ENCODE measurements around the gene UBE2I. TPM values are rescaled to one million over a fixed set of nuclear protein-coding genes. Genes with fewer than 3 reads are reported as not detected.
"Not testable (repeated sequence)": the region's sequence is repeated elsewhere in the genome, so short reads cannot be mapped to it uniquely, and the experiment has no call there.

Gene UBE2I
- total RNA-seq, 1 experiment from 2014 or later = 212 TPM

DNA sequence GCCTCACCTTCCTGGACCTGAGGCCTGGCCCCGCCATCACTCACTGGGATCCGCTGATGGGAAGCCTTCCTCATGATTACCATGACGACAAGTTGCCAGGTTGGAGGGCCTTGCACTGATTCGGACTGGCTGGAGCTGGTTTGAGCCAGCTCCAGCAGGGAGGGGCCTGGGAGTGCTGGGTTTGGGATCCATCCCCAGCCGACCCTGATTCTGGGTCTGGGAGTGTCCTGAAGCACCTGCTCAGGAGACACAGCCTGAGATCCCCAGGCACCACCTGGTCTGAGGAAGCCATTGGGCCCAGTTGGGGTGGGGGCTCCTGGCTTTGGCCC is 18.1 kb downstream of the UBE2I start:
- H3K4me1 ChIP-seq (ENCODE audit: control insufficient read depth in 1 of 2, insufficient read depth in 2 of 2, low read length in 2 of 2) = peaks cover 12 to 14% of the 10 kb centered on the region in 2 experiments; a peak in 3 of 4 replicates
- ChIA-PET POLR2A (no interaction called here), CTCF (no interaction called here), RAD21 (ENCODE audit: low non-redundant PET in 1 of 2, low total read pairs in 2 of 2, uncharacterized antibody in 2 of 2, unreplicated experiment in 2 of 2) (no interaction called here)
- H3K36me3 ChIP-seq (ENCODE audit: control insufficient read depth in 1 of 2, insufficient read depth in 2 of 2, low read length in 2 of 2) = peaks cover 8 to 9% of the 10 kb centered on the region in 2 experiments; a peak in 3 of 4 replicates
- intact Hi-C loops (cut with micrococcal nuclease) = no loop called here
- no peaks in the 10 kb centered on the region for H3K9me2 ChIP-seq (ENCODE audit: insufficient read depth)
- H3K9ac ChIP-seq (ENCODE audit: low read length) = no peak overlapping the region
- TF ChIP-seq RAD21 (IDR thresholded peaks at IDR 0.05; ENCODE audit: low read depth) (no peak), CEBPB (IDR thresholded peaks at IDR 0.05; ENCODE audit: low read depth) (no peak), ZFX (IDR thresholded peaks at IDR 0.05) (no peak), POLR2A (IDR thresholded peaks at IDR 0.05; ENCODE audit: borderline replicate concordance, extremely low read depth, insufficient read depth, insufficient read length) (no peak), JUND (IDR thresholded peaks at IDR 0.05) (no peak), ZNF274 (IDR thresholded peaks at IDR 0.05; ENCODE audit: low read depth, low read length) (no peak), ELF1 (IDR thresholded peaks at IDR 0.05; ENCODE audit: borderline replicate concordance, low read depth) (no peak), POLR2AphosphoS5 (IDR thresholded peaks at IDR 0.05; ENCODE audit: low read depth, low read length) (no peak), SIN3A (IDR thresholded peaks at IDR 0.05; ENCODE audit: low read depth) (no peak), EGR1 (IDR thresholded peaks at IDR 0.05; ENCODE audit: low read depth) (no peak), FOSL1 (IDR thresholded peaks at IDR 0.05; ENCODE audit: low read depth) (no peak), TCF7L2 (IDR thresholded peaks at IDR 0.05; ENCODE audit: borderline replicate concordance, extremely low read depth, insufficient read depth, insufficient read length) (no peak), SP1 (IDR thresholded peaks at IDR 0.05; ENCODE audit: low read depth) (no peak)
- TF ChIP-seq, protein P1, sequence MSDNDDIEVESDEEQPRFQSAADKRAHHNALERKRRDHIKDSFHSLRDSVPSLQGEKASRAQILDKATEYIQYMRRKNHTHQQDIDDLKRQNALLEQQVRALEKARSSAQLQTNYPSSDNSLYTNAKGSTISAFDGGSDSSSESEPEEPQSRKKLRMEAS (IDR thresholded peaks at IDR 0.05) = no peak
- TF ChIP-seq, protein P2, sequence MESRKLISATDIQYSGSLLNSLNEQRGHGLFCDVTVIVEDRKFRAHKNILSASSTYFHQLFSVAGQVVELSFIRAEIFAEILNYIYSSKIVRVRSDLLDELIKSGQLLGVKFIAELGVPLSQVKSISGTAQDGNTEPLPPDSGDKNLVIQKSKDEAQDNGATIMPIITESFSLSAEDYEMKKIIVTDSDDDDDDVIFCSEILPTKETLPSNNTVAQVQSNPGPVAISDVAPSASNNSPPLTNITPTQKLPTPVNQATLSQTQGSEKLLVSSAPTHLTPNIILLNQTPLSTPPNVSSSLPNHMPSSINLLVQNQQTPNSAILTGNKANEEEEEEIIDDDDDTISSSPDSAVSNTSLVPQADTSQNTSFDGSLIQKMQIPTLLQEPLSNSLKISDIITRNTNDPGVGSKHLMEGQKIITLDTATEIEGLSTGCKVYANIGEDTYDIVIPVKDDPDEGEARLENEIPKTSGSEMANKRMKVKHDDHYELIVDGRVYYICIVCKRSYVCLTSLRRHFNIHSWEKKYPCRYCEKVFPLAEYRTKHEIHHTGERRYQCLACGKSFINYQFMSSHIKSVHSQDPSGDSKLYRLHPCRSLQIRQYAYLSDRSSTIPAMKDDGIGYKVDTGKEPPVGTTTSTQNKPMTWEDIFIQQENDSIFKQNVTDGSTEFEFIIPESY (IDR thresholded peaks at IDR 0.05; ENCODE audit: extremely low read depth, insufficient replicate concordance, low read length) = no peak
- TF ChIP-seq, protein P3, sequence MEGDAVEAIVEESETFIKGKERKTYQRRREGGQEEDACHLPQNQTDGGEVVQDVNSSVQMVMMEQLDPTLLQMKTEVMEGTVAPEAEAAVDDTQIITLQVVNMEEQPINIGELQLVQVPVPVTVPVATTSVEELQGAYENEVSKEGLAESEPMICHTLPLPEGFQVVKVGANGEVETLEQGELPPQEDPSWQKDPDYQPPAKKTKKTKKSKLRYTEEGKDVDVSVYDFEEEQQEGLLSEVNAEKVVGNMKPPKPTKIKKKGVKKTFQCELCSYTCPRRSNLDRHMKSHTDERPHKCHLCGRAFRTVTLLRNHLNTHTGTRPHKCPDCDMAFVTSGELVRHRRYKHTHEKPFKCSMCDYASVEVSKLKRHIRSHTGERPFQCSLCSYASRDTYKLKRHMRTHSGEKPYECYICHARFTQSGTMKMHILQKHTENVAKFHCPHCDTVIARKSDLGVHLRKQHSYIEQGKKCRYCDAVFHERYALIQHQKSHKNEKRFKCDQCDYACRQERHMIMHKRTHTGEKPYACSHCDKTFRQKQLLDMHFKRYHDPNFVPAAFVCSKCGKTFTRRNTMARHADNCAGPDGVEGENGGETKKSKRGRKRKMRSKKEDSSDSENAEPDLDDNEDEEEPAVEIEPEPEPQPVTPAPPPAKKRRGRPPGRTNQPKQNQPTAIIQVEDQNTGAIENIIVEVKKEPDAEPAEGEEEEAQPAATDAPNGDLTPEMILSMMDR (IDR thresholded peaks at IDR 0.05 in 2 of 3, conservative IDR thresholded peaks at IDR 0.05 in 1 of 3; ENCODE audit: borderline replicate concordance in 1 of 3, insufficient read depth in 1 of 3, low read depth in 2 of 3, low read length in 2 of 3) = no peak
- TF ChIP-seq, protein P4, sequence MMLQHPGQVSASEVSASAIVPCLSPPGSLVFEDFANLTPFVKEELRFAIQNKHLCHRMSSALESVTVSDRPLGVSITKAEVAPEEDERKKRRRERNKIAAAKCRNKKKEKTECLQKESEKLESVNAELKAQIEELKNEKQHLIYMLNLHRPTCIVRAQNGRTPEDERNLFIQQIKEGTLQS (IDR thresholded peaks at IDR 0.05) = no peak
- no peaks in the 10 kb centered on the region for H3K27me3 ChIP-seq (ENCODE audit: insufficient read depth, low read length)
- no peak overlapping the region for H3K4me3 ChIP-seq (replicated peaks in 1 of 2; ENCODE audit: low read depth in 1 of 2, low read length in 2 of 2)
- H3K79me2 ChIP-seq (ENCODE audit: insufficient read depth, low read length) = no peaks in the 10 kb centered on the region
- no peak overlapping the region for H2AFZ ChIP-seq (ENCODE audit: low read depth, low read length, poor library complexity, severe bottlenecking)
- H3K9me3 ChIP-seq (ENCODE audit: control insufficient read depth in 1 of 2, insufficient read depth in 1 of 2, low read depth in 1 of 2, low read length in 2 of 2) = no peaks in the 10 kb centered on the region; a peak in 1 of 4 replicates
- H4K20me1 ChIP-seq (ENCODE audit: insufficient read depth) = peaks cover 4% of the 10 kb centered on the region; the same call in 1 of the 2 replicates
- no peak overlapping the region for H3K27ac ChIP-seq (ENCODE audit: low read depth, low read length)
- H3K4me2 ChIP-seq (ENCODE audit: low read length) = no peak overlapping the region
- DNase-seq (ENCODE audit: low read depth, low spot score) (no peak), ATAC-seq (no peak)
- BruUV-seq (replicated peaks) = no TSS peak

DNA sequence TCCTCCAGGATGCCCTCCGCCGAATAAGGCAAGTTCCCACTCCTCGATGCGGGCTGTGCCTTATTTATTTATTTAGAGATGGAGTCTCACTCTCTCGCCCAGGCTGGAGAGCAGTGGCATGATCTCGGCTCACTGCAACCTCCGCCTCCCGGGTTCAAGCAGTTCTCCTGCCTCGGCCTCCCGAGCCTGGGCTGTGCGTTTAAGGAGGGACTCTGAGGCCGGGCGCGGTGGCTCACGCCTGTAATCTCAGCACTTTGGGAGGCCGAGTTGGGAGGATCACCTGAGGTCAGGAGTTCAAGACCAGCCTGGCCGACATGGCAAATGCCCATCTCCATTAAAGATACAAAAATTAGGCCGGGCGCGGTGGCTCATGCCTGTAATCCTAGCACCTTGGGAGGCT is 18.7 kb downstream of the UBE2I start:
- BruUV-seq (replicated peaks); H3K27ac ChIP-seq (ENCODE audit: low read depth, low read length); H3K79me2 ChIP-seq (ENCODE audit: insufficient read depth, low read length); intact Hi-C loops (cut with micrococcal nuclease); ATAC-seq; DNase-seq (ENCODE audit: low read depth, low spot score); H3K4me2 ChIP-seq (ENCODE audit: low read length); RAD21 ChIA-PET (ENCODE audit: low non-redundant PET in 1 of 2, low total read pairs in 2 of 2, uncharacterized antibody in 2 of 2, unreplicated experiment in 2 of 2); POLR2A ChIA-PET; H3K9ac ChIP-seq (ENCODE audit: low read length); H4K20me1 ChIP-seq (ENCODE audit: insufficient read depth); CTCF ChIA-PET; H3K4me3 ChIP-seq (replicated peaks in 1 of 2; ENCODE audit: low read depth in 1 of 2, low read length in 2 of 2); H3K9me3 ChIP-seq (ENCODE audit: control insufficient read depth in 1 of 2, insufficient read depth in 1 of 2, low read depth in 1 of 2, low read length in 2 of 2); H3K36me3 ChIP-seq (ENCODE audit: control insufficient read depth in 1 of 2, insufficient read depth in 2 of 2, low read length in 2 of 2); H2AFZ ChIP-seq (ENCODE audit: low read depth, low read length, poor library complexity, severe bottlenecking); H3K27me3 ChIP-seq (ENCODE audit: insufficient read depth, low read length); H3K9me2 ChIP-seq (ENCODE audit: insufficient read depth): not testable (repeated sequence)
- peaks cover 15 to 17% of the 10 kb centered on the region in 2 experiments; a peak in 3 of 4 replicates for H3K4me1 ChIP-seq (ENCODE audit: control insufficient read depth in 1 of 2, insufficient read depth in 2 of 2, low read length in 2 of 2)

Measured in HCT116 (cell line).